Keratinocyte (primary cell): Measurements from ENCODE around the gene RPS19BP1.

Experiments
- CTCF ChIP-seq, 3 experiments: IDR thresholded peaks in 1 of 3; conservative IDR thresholded peaks in 1 of 3; optimal IDR thresholded peaks in 1 of 3; 2 replicates in 2 of 3; 3 replicates in 1 of 3; pipeline versions ENCODE3 to v1.5.1; 2011; ENCODE audit warnings: low read length in 3 of 3, mild to moderate bottlenecking in 3 of 3, moderate library complexity in 2 of 3, control low read depth in 1 of 3, inconsistent platforms in 1 of 3; ENCODE audit not compliant: insufficient read depth in 2 of 3; ENCODE audit errors: extremely low read depth in 1 of 3
- EZH2 ChIP-seq: IDR thresholded peaks from one replicate; pipeline ENCODE4 v1.6.1; 2012; ENCODE audit warnings: inconsistent platforms, mild to moderate bottlenecking, low read length, moderate library complexity

- TF ChIP-seq CTCF (optimal IDR thresholded peaks at IDR 0.05 in 1 of 3, IDR thresholded peaks at IDR 0.05 in 1 of 3, conservative IDR thresholded peaks at IDR 0.05 in 1 of 3; ENCODE audit: extremely low read depth in 1 of 3, insufficient read depth in 2 of 3, low read length in 3 of 3), result no peak
- no peak for TF ChIP-seq EZH2
Observed at GRCh38 chr22:39568278-39568981, 35.9 kb upstream of the RPS19BP1 start.
